Measurements from ENCODE around the gene DIPK2A. TPM values are rescaled to one million over a fixed set of nuclear protein-coding genes. Genes with fewer than 3 reads are reported as not detected.
A peak's percentile ranks its signal among the peaks of the same experiment; 100 is the strongest.

Gene DIPK2A
- total RNA-seq, 6 donors from 2014 or later, result 15.7 to 73.6 (median 28.0) TPM

- no peak for DNase-seq
- ATAC-seq (ENCODE audit: low FRiP score in 2 of 2), result no peak
- H3K4me3 ChIP-seq, result no peak overlapping the region
- H3K27me3 ChIP-seq, result no peaks in the 10 kb centered on the region
- peaks cover 0 to 17% (median 0%) of the 10 kb centered on the region in 4 donors for H3K36me3 ChIP-seq
- WGBS, 2 donors, result 64 to 72% methylated on average over 1 of the region's 1 CpG
- TF ChIP-seq POLR2AphosphoS5 (IDR thresholded peaks at IDR 0.05) (no peak), POLR2A (IDR thresholded peaks at IDR 0.05) (no peak), CTCF (IDR thresholded peaks at IDR 0.05) (no peak), EP300 (IDR thresholded peaks at IDR 0.05) (no peak)
- no peaks in the 10 kb centered on the region for H3K9me3 ChIP-seq
- peaks cover 0 to 4% (median 2%) of the 10 kb centered on the region in 4 donors for H3K4me1 ChIP-seq
- H3K27ac ChIP-seq, result no peak overlapping the region
Observed at GRCh38 chr3:143991713-143992112, 20.1 kb downstream of the DIPK2A start.

- H3K36me3 ChIP-seq, result peaks cover 0 to 2% (median 0%) of the 10 kb centered on the region in 4 donors
- ATAC-seq (ENCODE audit: low FRiP score in 2 of 2) (peak in 1 of 2 donors; percentile 85), DNase-seq (peak in 1 of 2 donors; percentile 36)
- no peaks in the 10 kb centered on the region for H3K27me3 ChIP-seq
- no peaks in the 10 kb centered on the region for H3K4me1 ChIP-seq
- no peak overlapping the region for H3K27ac ChIP-seq
- TF ChIP-seq POLR2A (IDR thresholded peaks at IDR 0.05), result no peak
- TF ChIP-seq POLR2AphosphoS5 (IDR thresholded peaks at IDR 0.05), result no peak
- no peak for TF ChIP-seq CTCF (IDR thresholded peaks at IDR 0.05)
- TF ChIP-seq EP300 (IDR thresholded peaks at IDR 0.05), result no peak
- no peak overlapping the region for H3K4me3 ChIP-seq
- WGBS, 2 donors, result 70 to 74% methylated on average over 6 of the region's 6 CpGs
- no peaks in the 10 kb centered on the region for H3K9me3 ChIP-seq
Observed at GRCh38 chr3:143998266-143998665, 26.6 kb downstream of the DIPK2A start.

- no peak for DNase-seq
- TF ChIP-seq EP300 (IDR thresholded peaks at IDR 0.05) (no peak), POLR2A (IDR thresholded peaks at IDR 0.05) (no peak), CTCF (IDR thresholded peaks at IDR 0.05) (no peak), POLR2AphosphoS5 (IDR thresholded peaks at IDR 0.05) (no peak)
- WGBS, 2 donors, result 82 to 88% methylated on average over 1 of the region's 1 CpG
- Histone ChIP-seq H3K36me3 (no peaks in the 10 kb centered on the region), H3K27ac (no peak overlapping the region), H3K27me3 (no peaks in the 10 kb centered on the region), H3K9me3 (no peaks in the 10 kb centered on the region), H3K4me3 (no peak overlapping the region), H3K4me1 (no peaks in the 10 kb centered on the region)
- no peak for ATAC-seq (ENCODE audit: low FRiP score in 2 of 2)
Observed at GRCh38 chr3:144003051-144003450, 31.4 kb downstream of the DIPK2A start.

GRCh38 chr3:144010371-144010770 lies 38.7 kb downstream of the DIPK2A start:
- DNase-seq, result no peak
- WGBS, 2 donors, result 78 to 86% methylated on average over 4 of the region's 4 CpGs
- Histone ChIP-seq H3K36me3 (no peaks in the 10 kb centered on the region), H3K4me1 (no peaks in the 10 kb centered on the region), H3K9me3 (no peaks in the 10 kb centered on the region), H3K4me3 (no peak overlapping the region), H3K27ac (no peak overlapping the region), H3K27me3 (no peaks in the 10 kb centered on the region)
- TF ChIP-seq EP300 (IDR thresholded peaks at IDR 0.05), result no peak
- TF ChIP-seq POLR2AphosphoS5 (IDR thresholded peaks at IDR 0.05), result no peak
- no peak for TF ChIP-seq CTCF (IDR thresholded peaks at IDR 0.05)
- TF ChIP-seq POLR2A (IDR thresholded peaks at IDR 0.05), result no peak
- no peak for ATAC-seq (ENCODE audit: low FRiP score in 2 of 2)

- H3K27ac ChIP-seq, result no peak overlapping the region
- no peaks in the 10 kb centered on the region for H3K36me3 ChIP-seq
- no peaks in the 10 kb centered on the region for H3K4me1 ChIP-seq
- H3K4me3 ChIP-seq, result no peak overlapping the region
- H3K27me3 ChIP-seq, result no peaks in the 10 kb centered on the region
- TF ChIP-seq EP300 (IDR thresholded peaks at IDR 0.05), result no peak
- DNase-seq (no peak), ATAC-seq (ENCODE audit: low FRiP score in 2 of 2) (no peak)
- WGBS, 2 donors, result 88 to 91% methylated on average over 3 of the region's 3 CpGs
- no peaks in the 10 kb centered on the region for H3K9me3 ChIP-seq
Observed at GRCh38 chr3:144011251-144011799, 39.7 kb downstream of the DIPK2A start.
